ENCODE data around the gene TRAPPC2.
"Not testable (repeated sequence)": the region's sequence is repeated elsewhere in the genome, so short reads cannot be mapped to it uniquely, and the experiment has no call there.

DNA sequence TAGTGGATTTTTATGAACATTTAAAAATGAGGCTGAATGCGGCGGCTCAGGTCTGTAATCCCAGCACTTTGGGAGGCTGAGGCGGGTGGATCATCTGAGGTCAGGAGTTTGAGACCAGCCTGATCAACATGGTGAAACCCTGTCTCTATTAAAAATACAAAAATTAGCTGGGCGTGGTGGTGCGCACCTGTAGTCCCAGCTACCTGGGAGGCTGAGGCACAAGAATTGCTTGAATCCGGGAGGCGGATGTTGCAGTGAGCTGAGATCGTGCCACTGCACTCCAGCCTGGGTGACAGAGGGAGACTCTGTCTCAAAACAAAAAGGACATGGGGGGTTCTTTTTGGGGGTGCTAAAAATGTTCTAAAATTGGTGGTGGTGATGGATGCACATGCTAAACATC is 64.7 kb downstream of the TRAPPC2 start:
- TF ChIP-seq POLR2A, CEBPB, RFX5 (IDR thresholded peaks at IDR 0.05; ENCODE audit: low read depth, low read length): not testable (repeated sequence)
- TF ChIP-seq, protein P1, sequence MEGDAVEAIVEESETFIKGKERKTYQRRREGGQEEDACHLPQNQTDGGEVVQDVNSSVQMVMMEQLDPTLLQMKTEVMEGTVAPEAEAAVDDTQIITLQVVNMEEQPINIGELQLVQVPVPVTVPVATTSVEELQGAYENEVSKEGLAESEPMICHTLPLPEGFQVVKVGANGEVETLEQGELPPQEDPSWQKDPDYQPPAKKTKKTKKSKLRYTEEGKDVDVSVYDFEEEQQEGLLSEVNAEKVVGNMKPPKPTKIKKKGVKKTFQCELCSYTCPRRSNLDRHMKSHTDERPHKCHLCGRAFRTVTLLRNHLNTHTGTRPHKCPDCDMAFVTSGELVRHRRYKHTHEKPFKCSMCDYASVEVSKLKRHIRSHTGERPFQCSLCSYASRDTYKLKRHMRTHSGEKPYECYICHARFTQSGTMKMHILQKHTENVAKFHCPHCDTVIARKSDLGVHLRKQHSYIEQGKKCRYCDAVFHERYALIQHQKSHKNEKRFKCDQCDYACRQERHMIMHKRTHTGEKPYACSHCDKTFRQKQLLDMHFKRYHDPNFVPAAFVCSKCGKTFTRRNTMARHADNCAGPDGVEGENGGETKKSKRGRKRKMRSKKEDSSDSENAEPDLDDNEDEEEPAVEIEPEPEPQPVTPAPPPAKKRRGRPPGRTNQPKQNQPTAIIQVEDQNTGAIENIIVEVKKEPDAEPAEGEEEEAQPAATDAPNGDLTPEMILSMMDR (conservative IDR thresholded peaks at IDR 0.05; ENCODE audit: low read depth, low read length): not testable (repeated sequence)
